ENCODE results near the gene FAM228B.
"Not testable (repeated sequence)": the region's sequence is repeated elsewhere in the genome, so short reads cannot be mapped to it uniquely, and the experiment has no call there.

Gene FAM228B

DNA sequence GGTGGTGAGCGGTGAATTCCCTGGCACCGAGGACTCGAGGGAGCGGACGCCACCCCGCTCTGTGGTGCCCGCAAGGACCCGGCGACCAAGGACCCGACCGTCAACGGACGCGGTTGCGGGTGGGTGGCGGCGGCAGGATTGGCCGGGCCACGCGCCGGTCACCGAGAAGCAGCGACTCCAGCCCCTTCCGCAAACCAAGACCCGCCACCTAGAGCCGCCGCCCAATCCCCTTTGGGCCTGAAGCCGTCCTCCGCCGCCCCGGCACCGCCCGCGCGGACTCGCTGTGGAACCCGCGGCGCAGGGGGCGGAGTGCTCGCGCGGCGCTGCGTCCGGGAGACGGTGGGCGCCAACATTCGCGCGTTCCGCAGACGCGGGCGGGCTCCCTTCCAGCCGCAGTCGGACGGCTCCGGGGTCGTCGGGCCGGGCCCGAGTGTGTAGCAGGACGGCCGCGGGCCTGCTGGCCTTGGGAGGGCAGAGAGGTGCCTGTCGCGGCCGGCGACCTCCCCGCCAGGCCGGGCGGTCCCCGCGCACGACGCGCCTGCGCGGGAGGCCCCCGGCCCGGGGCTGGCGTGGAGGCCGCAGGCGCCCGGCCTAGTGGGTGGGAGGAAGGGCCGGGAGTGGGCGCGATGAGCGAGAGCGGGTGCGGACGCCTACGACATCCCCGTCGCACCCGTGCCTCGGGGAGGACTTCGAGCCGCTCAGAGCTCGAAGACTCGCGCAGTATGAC is at the start of gene FAM228B, which contains the start of gene PFN4:
Gene FAM228B, plus strand, starts transcription at position 275 of the 727 bp plus-strand sequence. CDS start 893 bp downstream, outside the sequence.
Gene PFN4, minus strand, starts transcription at position 140 of the 727 bp plus-strand sequence. CDS start 799 bp downstream, outside the sequence.
- peak; percentile 60 to 72 for DNase-seq

- no peak for DNase-seq
These were observed 49.5 kb upstream of the FAM228B start for GRCh38 chr2:24073816-24074215.

DNA sequence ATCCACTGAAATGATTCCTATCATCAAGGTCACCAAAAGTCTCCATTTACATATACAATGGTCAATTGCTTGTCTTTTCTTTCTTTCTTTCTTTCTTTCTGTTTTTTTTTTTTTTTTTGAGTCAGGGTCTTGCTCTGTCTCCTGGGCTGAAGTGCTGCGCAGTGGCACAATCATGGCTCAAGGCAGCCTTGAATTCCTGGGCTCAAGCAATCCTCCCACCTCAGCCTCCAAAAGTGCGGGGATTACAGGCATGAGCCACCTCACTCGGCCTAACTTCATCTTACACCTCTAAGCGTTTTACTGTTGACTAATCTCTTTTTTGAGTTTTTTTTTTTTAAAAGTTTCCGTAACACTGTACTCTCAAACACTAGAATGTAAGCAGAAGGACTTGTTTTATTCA is 48.0 kb upstream of the FAM228B start:
- DNase-seq = no peak

- DNase-seq = peak; percentile 100
These were observed 47.1 kb upstream of the FAM228B start, which contains the start of gene SF3B6 for GRCh38 chr2:24075915-24076848. TSS of gene SF3B6 (minus strand) at chr2:24076326. CDS start at chr2:24076229, 97 bp downstream.

GRCh38 chr2:24076849-24077534 is 46.3 kb upstream of the FAM228B start:
- DNase-seq = no peak

- no peak for DNase-seq
These were observed 45.8 kb upstream of the FAM228B start for GRCh38 chr2:24077535-24077877.

- DNase-seq = no peak
These were observed 45.4 kb upstream of the FAM228B start for GRCh38 chr2:24077879-24078278.

DNA sequence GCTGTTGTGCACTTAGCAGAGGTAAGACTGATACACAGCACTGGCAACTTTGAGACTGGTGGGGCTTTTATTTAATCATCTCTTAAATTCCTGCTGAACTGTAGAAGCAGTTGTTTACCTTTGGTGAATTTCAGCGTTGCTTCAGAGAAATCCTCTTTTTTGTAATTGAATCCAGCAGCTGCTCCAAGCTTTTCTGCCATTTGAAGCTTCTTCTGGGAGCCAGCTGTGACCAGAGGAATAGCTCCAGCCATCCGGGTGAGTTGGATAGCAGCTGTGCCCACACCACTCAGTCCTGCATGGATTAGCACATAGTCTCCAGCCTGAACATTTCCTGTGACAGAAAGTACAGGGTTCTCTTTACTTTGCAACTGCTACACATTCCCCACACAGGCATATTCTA is 42.6 kb upstream of the FAM228B start:
- no peak for DNase-seq

DNA sequence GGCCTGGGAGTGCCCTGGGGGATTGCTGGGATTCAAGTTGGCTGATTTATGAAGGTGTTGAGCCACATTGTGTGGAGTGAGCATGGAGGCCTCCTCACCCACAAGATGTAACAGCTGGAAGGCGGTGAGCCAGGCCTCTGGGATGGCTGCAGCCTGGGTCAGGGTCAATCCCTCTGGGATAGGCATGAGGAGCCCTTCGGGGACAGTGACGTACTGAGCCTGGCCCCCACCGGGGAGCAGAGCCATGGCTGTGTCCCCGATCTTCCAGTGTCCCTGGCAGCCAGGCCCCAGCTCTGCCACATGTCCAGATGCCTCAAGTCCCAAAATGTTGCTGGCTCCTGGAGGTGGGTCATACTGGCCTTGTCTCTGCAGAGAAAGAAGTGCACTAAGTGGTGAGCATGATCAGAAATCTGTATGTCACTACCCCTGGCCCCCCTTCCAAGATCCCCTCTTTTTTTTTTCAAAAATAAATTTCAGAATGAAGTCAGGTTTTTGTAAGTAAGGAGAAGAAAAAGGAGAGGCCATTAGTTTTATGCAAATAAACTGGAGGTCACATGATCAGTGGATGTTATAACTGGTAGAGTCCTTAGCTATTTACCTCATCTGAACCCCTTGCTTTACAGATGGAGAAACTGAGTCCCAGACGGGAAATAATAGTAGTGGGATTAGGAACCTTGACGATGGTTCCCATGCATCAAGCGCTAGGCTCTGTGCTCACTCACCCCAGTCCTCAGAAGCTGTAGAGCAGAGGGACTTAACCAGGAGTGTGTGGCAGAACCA is 40.3 kb upstream of the FAM228B start:
- no peak for DNase-seq

DNA sequence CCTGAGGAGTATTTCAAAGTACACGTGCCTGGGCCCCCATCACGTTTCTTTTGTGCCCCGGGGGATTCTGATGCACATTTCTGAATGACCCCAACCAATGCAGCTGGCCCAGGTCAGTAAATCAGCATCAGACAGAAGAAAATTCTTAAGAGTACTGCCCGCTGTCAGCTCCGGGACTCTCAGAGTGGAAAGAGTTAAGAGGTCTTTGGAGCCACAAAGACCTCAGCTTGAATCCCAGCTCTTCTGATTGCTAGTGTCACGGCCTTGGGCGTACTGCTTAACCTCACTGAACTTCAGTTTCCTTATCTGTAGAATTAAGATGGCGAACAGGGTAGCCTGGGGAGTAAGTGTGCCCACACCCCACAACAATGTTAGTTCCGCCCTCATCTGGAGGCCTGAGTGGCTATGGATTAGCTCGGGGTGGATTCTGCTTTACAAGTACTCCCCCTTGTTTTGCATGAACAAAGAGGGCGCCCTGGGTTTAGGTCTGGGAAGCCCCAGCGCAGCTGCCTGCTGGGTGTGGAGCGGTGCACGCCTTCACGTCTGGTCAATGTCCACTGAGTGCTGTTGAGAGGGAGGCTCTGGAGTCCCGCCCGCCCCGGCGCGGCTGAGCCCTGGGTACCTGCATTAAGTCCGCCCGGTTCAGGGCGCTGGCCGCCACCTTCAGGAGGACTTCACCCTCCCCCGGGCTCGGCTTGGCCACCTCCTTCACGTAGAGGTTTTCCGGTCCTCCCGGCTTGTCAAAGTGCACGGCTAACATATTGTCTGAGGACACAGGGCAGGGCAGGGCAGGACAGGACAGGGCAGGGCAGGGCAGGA is 39.5 kb upstream of the FAM228B start:
- DNase-seq = peak; percentile 54 to 72

GRCh38 chr2:24084386-24085199 is 38.7 kb upstream of the FAM228B start, which contains the start of gene TP53I3:
TSS of gene TP53I3 (minus strand) at chr2:24084834. CDS start at chr2:24084326, 508 bp downstream.
- DNase-seq = peak; percentile 79

GRCh38 chr2:24085200-24085489 is 38.1 kb upstream of the FAM228B start:
- DNase-seq = no peak

DNA sequence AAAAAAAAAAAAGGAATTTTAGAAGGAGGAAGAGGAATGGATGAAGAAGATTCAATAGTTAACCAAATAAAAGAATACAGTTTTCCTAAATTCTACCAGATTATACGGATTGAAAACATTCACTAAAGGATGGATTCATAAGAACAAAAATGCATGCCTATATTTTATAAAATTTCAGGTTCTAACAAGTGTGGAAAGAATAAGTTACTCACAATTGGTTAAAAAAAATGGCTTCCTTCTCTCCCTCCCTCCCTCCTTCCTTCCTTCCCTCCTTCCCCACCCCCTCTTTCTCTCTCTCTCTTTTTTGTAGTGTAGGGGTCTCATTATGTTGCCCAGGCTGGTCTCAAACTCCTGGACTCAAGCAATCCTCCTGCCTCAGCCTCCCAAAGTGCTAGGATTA is 37.0 kb upstream of the FAM228B start:
- DNase-seq = no peak

DNA sequence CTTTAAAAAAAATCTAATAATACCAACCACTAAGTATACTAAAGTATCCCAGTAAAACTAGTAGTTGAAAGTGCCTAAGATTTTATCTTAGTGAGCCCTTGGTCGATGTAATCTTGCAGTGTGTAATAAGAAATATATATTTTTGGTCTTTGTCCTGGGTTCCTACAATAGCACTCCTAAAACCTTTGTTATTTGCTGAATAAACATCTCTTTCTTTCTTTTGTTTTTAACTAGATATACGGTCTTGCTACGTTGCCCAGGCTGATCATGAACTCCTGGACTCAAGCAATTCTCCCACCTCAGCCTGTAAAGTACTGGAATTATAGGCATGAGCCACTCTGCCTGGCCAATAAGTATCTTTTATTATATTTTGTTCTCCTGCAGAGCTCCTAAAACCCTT is 36.2 kb upstream of the FAM228B start:
- no peak for DNase-seq

DNA sequence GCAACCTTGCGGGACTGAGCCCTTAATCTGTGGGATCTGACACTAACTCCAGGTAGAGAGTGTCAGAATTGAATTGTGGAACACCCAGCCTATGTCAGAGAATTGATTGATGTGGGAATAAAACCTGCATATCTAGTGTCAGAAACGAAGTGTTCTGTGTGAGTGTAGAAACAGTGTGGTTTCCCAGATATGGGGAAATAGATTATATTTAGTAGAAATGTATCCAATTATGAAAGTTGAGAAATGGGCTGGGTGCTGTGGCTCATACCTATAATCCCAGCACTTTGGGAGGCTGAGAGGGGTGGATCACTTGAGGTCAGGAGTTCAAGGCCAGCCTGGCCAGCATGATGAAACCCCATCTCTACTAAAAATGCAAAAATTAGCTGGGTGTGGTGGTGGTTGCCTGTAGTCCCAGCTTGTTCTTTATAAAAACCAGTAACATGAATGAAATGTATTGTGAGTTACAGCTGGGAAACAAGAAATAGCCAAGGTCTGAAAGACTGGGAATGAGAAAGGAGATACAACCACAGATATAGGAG is 34.4 kb upstream of the FAM228B start:
- no peak for DNase-seq

GRCh38 chr2:24093270-24093669 is 30.0 kb upstream of the FAM228B start:
- not testable (repeated sequence) for DNase-seq

- not testable (repeated sequence) for DNase-seq
These were observed 28.0 kb upstream of the FAM228B start for GRCh38 chr2:24095171-24095677.

GRCh38 chr2:24100732-24101131 is 22.5 kb upstream of the FAM228B start:
- not testable (repeated sequence) for DNase-seq

- no peak for DNase-seq
These were observed 21.3 kb upstream of the FAM228B start for GRCh38 chr2:24101992-24102391.

DNA sequence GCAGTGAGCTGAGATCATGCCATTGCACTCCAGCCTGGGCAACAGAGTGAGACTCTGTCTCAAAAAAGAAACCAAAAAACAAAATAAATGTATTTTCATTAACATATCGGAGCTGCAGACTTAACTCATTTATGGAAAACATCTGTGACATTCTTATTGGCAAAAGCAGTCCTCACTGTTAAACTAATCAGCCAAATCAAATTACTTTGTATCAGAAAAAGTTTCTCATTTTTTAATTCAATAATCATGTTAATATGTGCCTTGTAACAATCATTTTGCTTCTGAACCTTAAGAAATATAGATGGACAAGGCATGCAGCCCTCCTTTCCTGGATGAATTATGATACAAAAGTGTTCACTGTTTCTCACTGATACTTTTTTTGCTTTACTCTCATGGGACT is 20.6 kb upstream of the FAM228B start:
- DNase-seq = no peak
